Measurements from ENCODE around the gene ADAM8. TPM values are rescaled to one million over a fixed set of nuclear protein-coding genes. Genes with fewer than 3 reads are reported as not detected.

Gene ADAM8
- total and polyA plus RNA-seq, 2 of the 8 experiments (the other 6 are each of a cell fraction or from before 2014, with no cell fraction given), result 4.6 TPM

DNA sequence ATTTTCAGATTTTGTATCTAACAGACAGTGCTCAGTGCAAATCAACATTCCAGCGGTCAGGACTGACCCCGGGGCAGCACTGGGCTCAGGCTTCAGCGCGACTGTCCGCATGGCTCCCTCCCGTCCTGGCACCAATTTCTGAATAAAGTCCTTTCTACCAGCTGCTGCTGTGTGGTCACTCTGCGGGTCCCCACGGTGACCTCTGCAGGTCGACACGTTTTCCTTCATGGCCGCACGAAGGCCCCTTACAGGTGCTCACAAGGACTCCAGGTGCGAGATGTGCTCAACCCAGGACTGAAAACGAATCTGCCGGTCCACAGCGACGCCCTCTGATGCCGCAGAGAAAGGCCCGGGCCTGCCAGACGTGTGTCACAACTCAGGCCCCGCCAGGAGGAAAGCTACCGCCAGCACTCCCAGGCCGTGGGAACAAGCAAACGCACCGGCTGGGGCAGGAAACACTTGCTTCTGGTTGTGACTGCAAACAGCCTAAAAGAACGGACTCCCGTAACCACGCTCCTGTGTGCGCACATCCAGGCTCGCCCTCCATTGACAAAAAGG, 50.3 kb downstream of the ADAM8 start:
- H3K27me3 ChIP-seq (replicated peaks in 1 of 4; ENCODE audit: control insufficient read depth in 3 of 4, extremely low read depth in 1 of 4, insufficient read depth in 3 of 4, low read length in 3 of 4), result peaks cover 14 to 26% (median 23%) of the 10 kb centered on the region in 4 experiments
- no peak for FAIRE-seq
- CTCF ChIA-PET (ENCODE audit: partially characterized antibody), result interaction anchor here (0.7 to 2.2 kb wide), 10 partner anchors 13 to 83 kb away, joined by 3 to 12 read pairs (median 4); no protein-coding TSS in a partner anchor

More for the DNA sequence above, 50.3 kb downstream of the ADAM8 start:
- no peak overlapping the region for H2BK120ac ChIP-seq (replicated peaks; ENCODE audit: low read depth, low read length)
- no peak overlapping the region for H3K4me3 ChIP-seq (ENCODE audit: extremely low read depth in 1 of 4, insufficient read depth in 2 of 4, low read depth in 3 of 4, low read length in 4 of 4)
- H3K4ac ChIP-seq (replicated peaks; ENCODE audit: insufficient read length, low read depth, low read length), result no peak overlapping the region
- H4K5ac ChIP-seq (ENCODE audit: insufficient read length, low read depth, low read length), result no peak overlapping the region
- H3K4me2 ChIP-seq (ENCODE audit: insufficient read depth in 1 of 2, low read depth in 2 of 2, low read length in 2 of 2), result no peak overlapping the region
- H4K20me1 ChIP-seq (replicated peaks in 1 of 2; ENCODE audit: control insufficient read depth in 1 of 2, insufficient read depth in 2 of 2, low read length in 2 of 2), result no peaks in the 10 kb centered on the region
- peaks cover 0 to 16% (median 5%) of the 10 kb centered on the region in 4 experiments; a peak in 5 of 7 replicates for H3K4me1 ChIP-seq (replicated peaks in 1 of 4; ENCODE audit: control insufficient read depth in 3 of 4, insufficient read depth in 4 of 4, low read length in 3 of 4)
- no peak overlapping the region for H3K9ac ChIP-seq (replicated peaks in 1 of 4; ENCODE audit: extremely low read depth in 1 of 4, low read depth in 3 of 4, low read length in 3 of 4)
- H4K8ac ChIP-seq (ENCODE audit: extremely low read depth, insufficient read depth, low read length), result no peak overlapping the region
- H2BK20ac ChIP-seq (ENCODE audit: low read length), result 0 out of 2 replicates have a peak overlapping the region, but pooled peaks have one; percentile 32
- no peak overlapping the region for H3K14ac ChIP-seq (ENCODE audit: insufficient read length)
- H3K18ac ChIP-seq (ENCODE audit: extremely low read depth, low read length), result no peak overlapping the region
- DNase-seq (ENCODE audit: low read depth in 1 of 2, low spot score in 2 of 2), result no peak
- H2BK5ac ChIP-seq (ENCODE audit: low read depth, low read length), result peak overlapping the region; percentile 88; the same call in 1 of the 2 replicates
- 0 out of 2 replicates have a peak overlapping the region, but pooled peaks have one; percentile 91 for H2AK5ac ChIP-seq (ENCODE audit: low read depth, low read length)
- H3K23me2 ChIP-seq (ENCODE audit: low read depth, low read length), result peaks cover 10% of the 10 kb centered on the region; the same call in 1 of the 2 replicates
- H3K79me1 ChIP-seq (ENCODE audit: low read depth, low read length), result no peaks in the 10 kb centered on the region
- H2AFZ ChIP-seq (ENCODE audit: low read length), result no peak overlapping the region
- no peak overlapping the region for H3K56ac ChIP-seq (replicated peaks; ENCODE audit: insufficient read length, low read depth, low read length)
- POLR2A ChIA-PET (ENCODE audit: partially characterized antibody), result interaction anchor here (0.8 to 1.3 kb wide), 6 partner anchors 9 to 68 kb away, joined by 3 to 6 read pairs (median 3); partner anchors contain the start of gene VENTX
- H2BK15ac ChIP-seq (ENCODE audit: low read length), result peak overlapping the region; percentile 48; the same call in 1 of the 2 replicates
- no peak for TF ChIP-seq MAFK (IDR thresholded peaks at IDR 0.05; ENCODE audit: low read depth, low read length)
- TF ChIP-seq TBP (IDR thresholded peaks at IDR 0.05; ENCODE audit: low read depth, low read length), result no peak
- peak in 1 of 2 experiments; percentile 13; a peak in 1 of 4 replicates for TF ChIP-seq RAD21 (IDR thresholded peaks at IDR 0.05 in 1 of 2, conservative IDR thresholded peaks at IDR 0.05 in 1 of 2; ENCODE audit: low read depth in 2 of 2, low read length in 2 of 2)
- H3K36me3 ChIP-seq (ENCODE audit: control insufficient read depth in 2 of 4, insufficient read depth in 4 of 4, low read length in 3 of 4), result peaks cover 0 to 3% (median under 1%) of the 10 kb centered on the region in 4 experiments; a peak in 3 of 8 replicates
- peaks cover 0 to 3% of the 10 kb centered on the region in 2 experiments; a peak in 1 of 4 replicates for H3K9me3 ChIP-seq (ENCODE audit: insufficient read depth in 2 of 2, low read depth in 1 of 2, low read length in 1 of 2)
- 86% methylated on average over 30 of the region's 30 CpGs; no CpG with 5 or more reads in 1 of the 2 experiments for WGBS, 2 experiments (ENCODE audit: extremely low coverage in 1 of 2, insufficient coverage in 1 of 2, insufficient read length in 1 of 2, insufficient replicate concordance in 2 of 2, low coverage in 1 of 2, low lambda C conversion rate in 2 of 2, missing lambda C conversion rate in 1 of 2)
- no peak overlapping the region for H3K27ac ChIP-seq (ENCODE audit: low read depth, low read length)
- peak overlapping the region; percentile 76 for H4K91ac ChIP-seq (replicated peaks; ENCODE audit: insufficient read length, low read length)
- H3K23ac ChIP-seq (ENCODE audit: insufficient read length), result no peak overlapping the region
- peak overlapping the region; percentile 85; the same call in 1 of the 2 replicates for H2BK12ac ChIP-seq (ENCODE audit: low read depth, low read length)
- H3K79me2 ChIP-seq (ENCODE audit: control insufficient read depth in 1 of 2, insufficient read depth in 2 of 2, low read length in 2 of 2), result no peaks in the 10 kb centered on the region
